NCI-H146 treated with DMSO at 0.1 percent for 48 hours (cell line): Measurements from ENCODE around the gene KCTD7.
"Not testable (repeated sequence)": the region's sequence is repeated elsewhere in the genome, so short reads cannot be mapped to it uniquely, and the experiment has no call there.

ENCODE experiments used
- DNase-seq: peaks from one replicate; lab custom pipeline; 2025; ENCODE audit not compliant: unreplicated experiment; lab: John Stamatoyannopoulos, UW

KCTD7 gene

GRCh38 chr7:66615699-66616098 is 13.0 kb upstream of the KCTD7 start:
- DNase-seq: no peak

- no peak for DNase-seq
Observed at GRCh38 chr7:66617295-66617694, 11.4 kb upstream of the KCTD7 start.

- not testable (repeated sequence) for DNase-seq
Observed at GRCh38 chr7:66619341-66619948, 9.2 kb upstream of the KCTD7 start.

GRCh38 chr7:66626331-66626934 is 2.2 kb upstream of the KCTD7 start:
- DNase-seq: no peak

GRCh38 chr7:66627151-66627681 is 1.5 kb upstream of the KCTD7 start:
- no peak for DNase-seq

- no peak for DNase-seq
Observed at GRCh38 chr7:66627881-66628360, 760 bp upstream of the KCTD7 start.

GRCh38 chr7:66629222-66630062 is 761 bp downstream of the KCTD7 start:
- peak; percentile 40 for DNase-seq

- DNase-seq: no peak
Observed at GRCh38 chr7:66630531-66630930, 1.9 kb downstream of the KCTD7 start.

GRCh38 chr7:66631471-66631870 is 2.8 kb downstream of the KCTD7 start:
- no peak for DNase-seq

GRCh38 chr7:66634816-66635215 is 6.1 kb downstream of the KCTD7 start:
- no peak for DNase-seq

GRCh38 chr7:66635322-66635981 is 6.8 kb downstream of the KCTD7 start:
- not testable (repeated sequence) for DNase-seq

GRCh38 chr7:66635982-66636546 is 7.4 kb downstream of the KCTD7 start:
- not testable (repeated sequence) for DNase-seq

- no peak for DNase-seq
Observed at GRCh38 chr7:66638309-66639099, 9.8 kb downstream of the KCTD7 start.

GRCh38 chr7:66639773-66640172 is 11.1 kb downstream of the KCTD7 start:
- DNase-seq: no peak

- no peak for DNase-seq
Observed at GRCh38 chr7:66640802-66641525, 12.3 kb downstream of the KCTD7 start.

GRCh38 chr7:66641526-66641871 is 12.8 kb downstream of the KCTD7 start:
- no peak for DNase-seq

GRCh38 chr7:66642186-66642585 is 13.5 kb downstream of the KCTD7 start:
- no peak for DNase-seq

GRCh38 chr7:66642932-66643331 is 14.3 kb downstream of the KCTD7 start:
- no peak for DNase-seq

- no peak for DNase-seq
Observed at GRCh38 chr7:66643395-66643794, 14.7 kb downstream of the KCTD7 start.
